ENCODE results near the gene TNXB. TPM values are rescaled to one million over a fixed set of nuclear protein-coding genes. Genes with fewer than 3 reads are reported as not detected.
"Not testable (repeated sequence)": the region's sequence is repeated elsewhere in the genome, so short reads cannot be mapped to it uniquely, and the experiment has no call there.

Gene TNXB
- total RNA-seq, 1 donor from 2014 or later: 10.3 TPM

DNA sequence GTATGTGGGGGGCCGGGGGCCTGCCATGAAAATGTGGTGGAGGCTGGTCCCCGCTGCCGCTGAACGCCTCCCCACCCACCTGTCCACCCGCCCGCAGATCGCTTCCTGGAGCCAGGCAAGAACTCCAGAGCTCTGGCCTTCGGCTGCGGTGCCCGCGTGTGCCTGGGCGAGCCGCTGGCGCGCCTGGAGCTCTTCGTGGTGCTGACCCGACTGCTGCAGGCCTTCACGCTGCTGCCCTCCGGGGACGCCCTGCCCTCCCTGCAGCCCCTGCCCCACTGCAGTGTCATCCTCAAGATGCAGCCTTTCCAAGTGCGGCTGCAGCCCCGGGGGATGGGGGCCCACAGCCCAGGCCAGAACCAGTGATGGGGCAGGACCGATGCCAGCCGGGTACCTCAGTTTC is 101.1 kb downstream of the TNXB start:
- not testable (repeated sequence) for H3K4me1 Mint-ChIP-seq (ENCODE audit: low read depth); H3K4me3 Mint-ChIP-seq (ENCODE audit: low read depth); DNase-seq (ENCODE audit: low spot score, unreplicated experiment); H3K9me3 Mint-ChIP-seq (ENCODE audit: low read depth); H3K36me3 Mint-ChIP-seq (ENCODE audit: insufficient read depth); H3K27ac Mint-ChIP-seq; H3K27me3 Mint-ChIP-seq

DNA sequence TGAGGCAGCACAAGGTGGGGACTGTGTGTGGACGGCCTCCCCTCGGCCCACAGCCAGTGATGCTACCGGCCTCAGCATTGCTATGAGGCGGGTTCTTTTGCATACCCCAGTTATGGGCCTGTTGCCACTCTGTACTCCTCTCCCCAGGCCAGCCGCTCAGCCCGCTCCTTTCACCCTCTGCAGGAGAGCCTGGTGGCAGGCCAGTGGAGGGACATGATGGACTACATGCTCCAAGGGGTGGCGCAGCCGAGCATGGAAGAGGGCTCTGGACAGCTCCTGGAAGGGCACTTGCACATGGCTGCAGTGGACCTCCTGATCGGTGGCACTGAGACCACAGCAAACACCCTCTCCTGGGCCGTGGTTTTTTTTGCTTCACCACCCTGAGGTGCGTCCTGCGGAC is 102.1 kb downstream of the TNXB start:
- H3K9me3 Mint-ChIP-seq (ENCODE audit: low read depth); H3K4me1 Mint-ChIP-seq (ENCODE audit: low read depth); DNase-seq (ENCODE audit: low spot score, unreplicated experiment); H3K27me3 Mint-ChIP-seq; H3K27ac Mint-ChIP-seq; H3K36me3 Mint-ChIP-seq (ENCODE audit: insufficient read depth); H3K4me3 Mint-ChIP-seq (ENCODE audit: low read depth): not testable (repeated sequence)

DNA sequence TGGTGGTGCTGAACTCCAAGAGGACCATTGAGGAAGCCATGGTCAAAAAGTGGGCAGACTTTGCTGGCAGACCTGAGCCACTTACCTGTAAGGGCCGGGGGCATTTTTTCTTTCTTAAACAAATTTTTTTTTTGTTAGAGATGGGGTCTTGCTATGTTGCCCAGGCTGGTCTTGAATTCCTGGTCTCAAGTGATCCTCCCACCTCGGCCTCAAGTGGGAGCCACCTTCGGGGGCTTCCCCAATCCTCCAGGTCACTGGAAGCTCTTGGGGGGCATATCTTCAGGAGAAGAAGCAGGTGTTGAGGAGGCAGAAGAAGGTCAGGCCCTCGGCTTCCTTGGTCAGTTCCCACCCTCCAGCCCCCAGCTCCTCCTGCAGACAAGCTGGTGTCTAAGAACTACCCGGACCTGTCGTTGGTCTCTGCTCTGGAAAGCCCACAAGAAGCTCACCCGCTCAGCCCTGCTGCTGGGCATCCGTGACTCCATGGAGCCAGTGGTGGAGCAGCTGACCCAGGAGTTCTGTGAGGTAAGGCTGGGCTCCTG is 103.1 kb downstream of the TNXB start:
- not testable (repeated sequence) for H3K4me3 Mint-ChIP-seq (ENCODE audit: low read depth); H3K27me3 Mint-ChIP-seq; H3K9me3 Mint-ChIP-seq (ENCODE audit: low read depth); DNase-seq (ENCODE audit: low spot score, unreplicated experiment); H3K36me3 Mint-ChIP-seq (ENCODE audit: insufficient read depth); H3K4me1 Mint-ChIP-seq (ENCODE audit: low read depth); H3K27ac Mint-ChIP-seq

- not testable (repeated sequence) for H3K4me1 Mint-ChIP-seq (ENCODE audit: low read depth); H3K27me3 Mint-ChIP-seq; H3K27ac Mint-ChIP-seq; DNase-seq (ENCODE audit: low spot score, unreplicated experiment); H3K9me3 Mint-ChIP-seq (ENCODE audit: low read depth); H3K36me3 Mint-ChIP-seq (ENCODE audit: insufficient read depth); H3K4me3 Mint-ChIP-seq (ENCODE audit: low read depth)
Measured at GRCh38 chr6:32005538-32005880, 103.6 kb downstream of the TNXB start.

DNA sequence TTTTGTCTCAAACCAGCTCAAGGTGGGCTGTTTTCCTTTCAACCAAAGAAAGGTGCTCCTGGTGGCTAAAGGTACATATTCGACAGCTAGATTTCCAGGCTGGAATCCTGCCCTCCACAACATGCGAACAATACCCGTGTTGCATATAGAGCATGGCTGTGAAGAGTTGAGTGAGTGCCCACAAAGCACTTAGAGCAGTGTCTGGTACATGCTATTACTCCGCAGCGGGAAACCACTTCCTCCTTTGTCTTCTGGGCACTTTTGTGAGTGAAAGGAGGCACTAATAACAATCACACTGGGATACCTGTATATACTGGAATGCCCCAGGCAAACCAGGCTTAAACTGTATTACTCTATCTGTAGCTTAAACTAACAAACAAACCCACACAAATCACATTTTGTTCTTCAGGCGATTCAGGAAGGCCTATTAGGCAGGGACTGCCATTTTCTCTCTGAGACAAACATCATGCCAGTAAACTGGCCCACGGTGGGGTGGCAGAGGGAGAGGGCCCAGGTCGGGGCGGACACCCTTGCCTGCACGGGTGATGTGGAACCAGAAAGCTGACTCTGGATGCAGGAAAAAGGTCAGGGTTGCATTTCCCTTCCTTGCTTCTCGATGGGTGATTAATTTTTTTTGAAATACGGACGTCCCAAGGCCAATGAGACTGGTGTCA is 104.1 kb downstream of the TNXB start:
- DNase-seq (ENCODE audit: low spot score, unreplicated experiment); H3K4me1 Mint-ChIP-seq (ENCODE audit: low read depth); H3K36me3 Mint-ChIP-seq (ENCODE audit: insufficient read depth); H3K27ac Mint-ChIP-seq; H3K4me3 Mint-ChIP-seq (ENCODE audit: low read depth); H3K27me3 Mint-ChIP-seq; H3K9me3 Mint-ChIP-seq (ENCODE audit: low read depth): not testable (repeated sequence)

DNA sequence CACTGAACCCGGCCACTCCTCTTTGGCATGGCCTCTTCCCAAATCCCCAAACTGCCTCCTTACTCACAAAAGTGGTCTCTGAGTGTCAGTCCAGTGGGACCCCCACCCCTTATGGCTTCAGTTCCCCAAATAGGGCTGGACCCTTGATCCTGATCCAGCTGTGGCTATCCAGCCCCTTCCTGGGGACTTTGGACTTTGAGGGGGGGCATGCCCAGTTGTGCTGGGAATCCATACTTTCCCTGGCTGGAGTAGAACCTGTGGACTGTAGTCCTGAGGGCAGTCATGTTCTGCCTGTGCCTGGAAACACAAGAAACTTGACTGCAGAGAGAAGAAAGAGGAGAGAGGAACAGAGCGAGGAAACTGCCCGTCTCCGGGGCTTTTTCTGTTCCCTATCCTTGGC is 104.7 kb downstream of the TNXB start:
- not testable (repeated sequence) for H3K4me1 Mint-ChIP-seq (ENCODE audit: low read depth); H3K27ac Mint-ChIP-seq; H3K9me3 Mint-ChIP-seq (ENCODE audit: low read depth); H3K36me3 Mint-ChIP-seq (ENCODE audit: insufficient read depth); H3K4me3 Mint-ChIP-seq (ENCODE audit: low read depth); H3K27me3 Mint-ChIP-seq; DNase-seq (ENCODE audit: low spot score, unreplicated experiment)

DNA sequence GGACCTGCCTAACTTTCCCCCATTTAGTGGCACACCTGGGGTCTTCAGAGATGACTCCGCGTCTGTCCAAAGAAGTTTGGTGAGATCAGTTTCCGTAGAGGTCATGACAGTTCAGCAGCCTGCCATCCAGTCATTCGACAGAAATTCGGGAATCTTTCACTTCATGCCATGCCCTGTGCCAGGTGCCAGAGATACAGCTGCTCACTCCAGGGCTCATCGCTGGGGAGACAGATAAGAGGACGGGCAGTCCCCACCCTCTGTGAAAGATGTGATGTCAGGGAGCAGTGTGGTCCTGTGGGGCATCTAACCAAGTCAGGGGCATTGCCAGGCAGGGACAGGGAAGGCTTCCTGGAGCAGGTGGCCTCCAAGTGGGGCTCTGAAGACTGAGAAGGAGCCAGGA is 105.8 kb downstream of the TNXB start:
- H3K27me3 Mint-ChIP-seq; H3K4me3 Mint-ChIP-seq (ENCODE audit: low read depth); H3K36me3 Mint-ChIP-seq (ENCODE audit: insufficient read depth); H3K27ac Mint-ChIP-seq; DNase-seq (ENCODE audit: low spot score, unreplicated experiment); H3K9me3 Mint-ChIP-seq (ENCODE audit: low read depth); H3K4me1 Mint-ChIP-seq (ENCODE audit: low read depth): not testable (repeated sequence)

DNA sequence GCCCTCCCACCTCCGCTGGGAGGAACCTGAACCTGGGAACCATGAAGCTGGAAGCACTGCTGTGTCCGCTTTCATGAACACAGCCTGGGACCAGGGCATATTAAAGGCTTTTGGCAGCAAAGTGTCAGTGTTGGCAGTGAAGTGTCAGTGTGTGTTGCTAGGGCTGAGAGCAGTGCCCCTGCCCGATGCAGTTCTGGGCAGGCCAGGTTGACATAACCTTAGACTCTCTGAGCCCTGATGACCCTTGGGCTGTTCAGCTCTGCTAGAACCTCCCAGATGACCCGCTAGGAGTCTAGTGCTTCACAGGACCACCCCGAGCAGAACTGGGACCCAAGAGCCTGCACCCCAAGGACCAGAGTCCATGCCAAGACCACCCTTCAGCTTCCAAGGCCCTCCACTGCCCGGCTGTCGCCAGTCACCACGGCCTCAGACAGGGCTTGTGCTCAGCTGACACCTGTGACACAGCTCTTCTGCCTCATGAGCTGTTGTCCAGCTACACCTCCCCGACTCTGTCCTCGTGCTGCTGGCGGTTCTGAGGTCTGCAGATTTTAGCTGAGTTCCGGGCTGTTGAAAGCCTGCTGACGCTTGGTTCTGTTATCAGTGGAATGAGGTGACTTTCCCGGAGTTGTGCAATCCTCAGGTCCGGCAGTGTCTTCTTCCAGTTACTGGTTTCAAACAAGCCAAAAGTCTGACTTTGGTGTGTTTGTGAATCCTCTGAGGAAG is 106.4 kb downstream of the TNXB start:
- not testable (repeated sequence) for H3K36me3 Mint-ChIP-seq (ENCODE audit: insufficient read depth); H3K4me1 Mint-ChIP-seq (ENCODE audit: low read depth); DNase-seq (ENCODE audit: low spot score, unreplicated experiment); H3K9me3 Mint-ChIP-seq (ENCODE audit: low read depth); H3K27me3 Mint-ChIP-seq; H3K4me3 Mint-ChIP-seq (ENCODE audit: low read depth); H3K27ac Mint-ChIP-seq

- H3K9me3 Mint-ChIP-seq (ENCODE audit: low read depth); H3K36me3 Mint-ChIP-seq (ENCODE audit: insufficient read depth); DNase-seq (ENCODE audit: low spot score, unreplicated experiment); H3K4me3 Mint-ChIP-seq (ENCODE audit: low read depth); H3K4me1 Mint-ChIP-seq (ENCODE audit: low read depth); H3K27ac Mint-ChIP-seq; H3K27me3 Mint-ChIP-seq: not testable (repeated sequence)
Measured at GRCh38 chr6:31996385-31996784, 112.8 kb downstream of the TNXB start.

DNA sequence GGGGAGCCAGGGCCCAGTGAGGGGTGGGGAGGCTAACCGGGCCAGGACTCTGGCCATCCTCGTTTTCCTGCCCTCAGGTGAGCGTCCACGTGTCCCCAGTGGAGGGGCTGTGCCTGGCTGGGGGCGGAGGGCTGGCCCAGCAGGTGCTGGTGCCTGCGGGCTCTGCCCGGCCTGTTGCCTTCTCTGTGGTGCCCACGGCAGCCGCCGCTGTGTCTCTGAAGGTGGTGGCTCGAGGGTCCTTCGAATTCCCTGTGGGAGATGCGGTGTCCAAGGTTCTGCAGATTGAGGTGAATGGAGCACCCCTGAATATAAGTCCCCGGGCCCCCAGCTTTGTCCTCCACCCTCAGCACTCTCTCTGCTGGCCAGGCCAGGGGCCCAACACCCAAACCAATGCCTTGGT is 114.7 kb downstream of the TNXB start:
- H3K4me1 Mint-ChIP-seq (ENCODE audit: low read depth); DNase-seq (ENCODE audit: low spot score, unreplicated experiment); H3K4me3 Mint-ChIP-seq (ENCODE audit: low read depth); H3K9me3 Mint-ChIP-seq (ENCODE audit: low read depth); H3K27me3 Mint-ChIP-seq; H3K36me3 Mint-ChIP-seq (ENCODE audit: insufficient read depth); H3K27ac Mint-ChIP-seq: not testable (repeated sequence)

Other genes with a start within 250 kb of the TNXB start
- 52.4 and 57.4 TPM in 2 replicates for gene NEU1, start 246.5 kb downstream of the TNXB start, total RNA-seq
- 17.5 and 19.1 TPM in 2 replicates for gene SLC44A4, start 230.3 kb downstream of the TNXB start, total RNA-seq
- 161 and 175 TPM in 2 replicates for gene EHMT2, start 211.6 kb downstream of the TNXB start, total RNA-seq
- gene ZBTB12, start 207.3 kb downstream of the TNXB start, total RNA-seq: 47.1 and 55.5 TPM in 2 replicates
- 0.47 and 0.65 TPM in 2 replicates for gene C2, start 181.6 kb downstream of the TNXB start, total RNA-seq
- 3.9 and 4.7 TPM in 2 replicates for gene CFB, start 163.2 kb downstream of the TNXB start, total RNA-seq
- gene NELFE, start 150.4 kb downstream of the TNXB start, total RNA-seq: 67.2 and 71.8 TPM in 2 replicates
- gene SKIC2, start 150.2 kb downstream of the TNXB start, total RNA-seq: 97.9 and 103 TPM in 2 replicates
- 26.3 and 29.4 TPM in 2 replicates for gene DXO, start 137.2 kb downstream of the TNXB start, total RNA-seq
- 13.1 and 14.1 TPM in 2 replicates for gene C4A, start 127.3 kb downstream of the TNXB start, total RNA-seq
- gene C4B, start 94.5 kb downstream of the TNXB start, total RNA-seq: 6.6 and 8.4 TPM in 2 replicates
- 0.38 and 0.67 TPM in 2 replicates for gene CYP21A2, start 70.9 kb downstream of the TNXB start, total RNA-seq
- gene ATF6B, start 18.9 kb upstream of the TNXB start, total RNA-seq: 89.4 and 95.0 TPM in 2 replicates
- 8.4 and 8.7 TPM in 2 replicates for gene FKBPL, start 20.9 kb upstream of the TNXB start, total RNA-seq
- gene PRRT1, start 42.6 kb upstream of the TNXB start, total RNA-seq: 2.9 and 3.3 TPM in 2 replicates
- gene PPT2, start 44.8 kb upstream of the TNXB start, total RNA-seq: 75.5 and 80.8 TPM in 2 replicates
- gene EGFL8, start 55.3 kb upstream of the TNXB start, total RNA-seq: 68.3 and 83.1 TPM in 2 replicates
- 94.1 and 102 TPM in 2 replicates for gene AGPAT1, start 66.7 kb upstream of the TNXB start, total RNA-seq
- gene RNF5, start 69.1 kb upstream of the TNXB start, total RNA-seq: 91.2 and 92.2 TPM in 2 replicates
- gene AGER, start 74.9 kb upstream of the TNXB start, total RNA-seq: 28.5 and 29.9 TPM in 2 replicates
- 260 and 261 TPM in 2 replicates for gene PBX2, start 80.9 kb upstream of the TNXB start, total RNA-seq
- 6.1 and 6.5 TPM in 2 replicates for gene GPSM3, start 83.3 kb upstream of the TNXB start, total RNA-seq
- gene NOTCH4, start 114.7 kb upstream of the TNXB start, total RNA-seq: 4.3 and 4.7 TPM in 2 replicates